PC-3 (cell line): ENCODE measurements around the gene CTNND2.

Source experiments
- EZH2phosphoT487 ChIP-seq: fragments of 300-600 bp; sonication (generic); IDR thresholded peaks from 2 replicates; pipeline ENCODE4 v1.6.1; 2018; ENCODE audit warnings: mild to moderate bottlenecking, antibody characterized with exemption, low read length, borderline replicate concordance
- TF ChIP-seq, protein P1 (sequence below): fragments of 300-600 bp; sonication (generic); conservative IDR thresholded peaks from 2 replicates; pipeline ENCODE4 v1.5.1; 2017; ENCODE audit warnings: antibody characterized with exemption, low read depth, mild to moderate bottlenecking, low read length

DNA sequence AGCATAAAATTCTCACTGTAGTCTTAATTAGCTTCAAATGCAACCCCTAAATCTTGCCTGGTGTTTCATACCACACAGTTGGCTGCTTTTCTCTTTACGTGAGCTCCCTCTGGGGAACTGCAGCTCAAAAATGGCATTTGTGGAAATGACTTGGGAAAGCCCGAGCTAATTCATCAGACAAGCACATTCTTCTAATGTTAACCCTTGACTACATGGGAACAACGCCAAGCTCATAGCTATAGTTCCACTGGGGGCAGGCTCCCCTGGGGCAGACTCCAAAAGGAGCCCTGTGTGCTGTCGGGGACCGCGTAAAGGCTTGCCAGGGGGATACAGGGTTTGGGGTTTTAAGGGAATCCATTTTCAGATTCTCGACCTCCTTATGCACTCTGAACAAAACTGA is 841.8 kb downstream of the CTNND2 start:
- TF ChIP-seq, protein P1, sequence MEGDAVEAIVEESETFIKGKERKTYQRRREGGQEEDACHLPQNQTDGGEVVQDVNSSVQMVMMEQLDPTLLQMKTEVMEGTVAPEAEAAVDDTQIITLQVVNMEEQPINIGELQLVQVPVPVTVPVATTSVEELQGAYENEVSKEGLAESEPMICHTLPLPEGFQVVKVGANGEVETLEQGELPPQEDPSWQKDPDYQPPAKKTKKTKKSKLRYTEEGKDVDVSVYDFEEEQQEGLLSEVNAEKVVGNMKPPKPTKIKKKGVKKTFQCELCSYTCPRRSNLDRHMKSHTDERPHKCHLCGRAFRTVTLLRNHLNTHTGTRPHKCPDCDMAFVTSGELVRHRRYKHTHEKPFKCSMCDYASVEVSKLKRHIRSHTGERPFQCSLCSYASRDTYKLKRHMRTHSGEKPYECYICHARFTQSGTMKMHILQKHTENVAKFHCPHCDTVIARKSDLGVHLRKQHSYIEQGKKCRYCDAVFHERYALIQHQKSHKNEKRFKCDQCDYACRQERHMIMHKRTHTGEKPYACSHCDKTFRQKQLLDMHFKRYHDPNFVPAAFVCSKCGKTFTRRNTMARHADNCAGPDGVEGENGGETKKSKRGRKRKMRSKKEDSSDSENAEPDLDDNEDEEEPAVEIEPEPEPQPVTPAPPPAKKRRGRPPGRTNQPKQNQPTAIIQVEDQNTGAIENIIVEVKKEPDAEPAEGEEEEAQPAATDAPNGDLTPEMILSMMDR, result peak; percentile 36
- TF ChIP-seq EZH2phosphoT487, result no peak
